SK-N-MC (cell line): ENCODE results near the gene SPIRE1.

ENCODE experiments used
- EZH2 ChIP-seq: fragments of 200-600 bp; sonication (generic); IDR thresholded peaks from one replicate; pipeline ENCODE4 v1.6.1; 2017; ENCODE audit warnings: antibody characterized with exemption
- POLR2AphosphoS5 ChIP-seq: IDR thresholded peaks from 2 replicates; pipeline ENCODE4 v1.6.1; 2012; ENCODE audit warnings: mild to moderate bottlenecking, low read depth, low read length, borderline replicate concordance

DNA sequence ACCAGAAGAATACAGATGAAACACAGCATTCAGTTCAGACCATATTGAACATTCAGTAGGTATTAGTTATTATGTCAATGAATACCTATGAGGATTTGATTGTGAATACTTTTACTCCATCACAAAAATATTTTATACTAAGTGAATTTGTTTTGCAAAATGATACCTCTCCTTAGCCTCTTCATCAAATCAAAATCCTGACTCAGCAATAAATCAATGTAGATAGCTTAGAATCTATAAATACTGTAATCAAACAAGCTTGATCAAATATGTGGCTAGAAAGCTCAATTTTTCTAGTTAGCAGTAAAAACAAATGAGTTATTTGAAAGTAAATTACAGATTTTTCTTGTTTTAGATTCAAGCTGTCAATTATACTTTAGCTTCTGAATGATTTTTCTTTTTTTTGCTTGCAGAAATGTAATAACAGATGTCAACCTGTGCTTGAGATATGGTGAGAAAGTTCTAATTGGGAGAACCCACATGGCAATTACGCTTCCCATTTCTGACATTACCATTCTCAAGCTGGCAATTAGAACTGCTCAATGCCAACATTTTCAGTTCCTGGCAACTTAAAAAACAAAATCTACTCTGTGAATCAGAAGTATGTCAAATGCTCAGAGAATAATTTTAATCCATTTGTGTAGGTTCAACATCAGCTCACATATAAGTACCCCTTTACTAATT, 140.6 kb downstream of the SPIRE1 start:
- TF ChIP-seq EZH2 = no peak
- TF ChIP-seq POLR2AphosphoS5 = no peak
